HG03039 (cell line): ENCODE measurements around the gene AIFM1.

ENCODE experiments used
- ATAC-seq: cut with Tn5 transposase; IDR thresholded peaks from one replicate; pipeline ENCODE4 v1.9.1; 2021; ENCODE audit warnings: mild to moderate bottlenecking, moderate library complexity; ENCODE audit not compliant: unreplicated experiment

AIFM1 gene

GRCh38 chrX:130171446-130172126 is 5.9 kb upstream of the AIFM1 start, which contains the start of gene RAB33A:
Gene RAB33A, plus strand, starts transcription at chrX:130171962. Its CDS starts 101 bp downstream, at chrX:130172063.
- peak; percentile 2 for ATAC-seq

DNA sequence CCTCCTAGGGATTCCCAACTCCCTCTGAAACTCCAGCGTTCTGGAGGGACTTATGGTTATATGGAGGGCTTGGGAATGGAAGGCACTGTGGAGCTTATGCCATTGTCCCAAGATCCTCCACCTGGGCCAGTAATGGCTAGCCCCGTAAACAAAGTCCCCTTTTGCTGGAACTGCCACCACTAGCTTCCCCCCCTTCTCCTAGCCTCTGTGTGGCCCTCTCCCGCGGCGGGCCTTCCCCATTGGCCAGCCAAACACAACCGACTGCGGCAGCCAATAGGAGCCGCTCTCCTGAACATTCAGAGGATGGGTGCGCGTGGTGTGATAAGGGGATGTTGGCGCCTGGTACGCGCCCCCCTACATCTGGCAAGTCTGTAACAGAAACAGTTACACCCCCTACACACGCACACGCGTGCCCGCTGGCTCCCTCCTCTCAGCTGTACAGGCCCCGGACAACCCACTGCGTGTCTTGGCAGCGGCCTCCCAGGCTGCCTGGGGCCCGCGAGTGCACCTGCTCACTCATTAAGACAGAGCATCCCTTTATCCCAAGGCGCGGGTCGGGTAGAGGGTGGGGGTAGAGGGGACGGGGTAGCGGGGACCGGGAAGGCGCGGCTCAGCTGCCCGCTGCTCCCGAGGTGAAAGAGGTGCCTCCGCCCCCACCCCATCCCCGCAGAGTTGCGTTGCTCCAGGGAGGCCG is 5.3 kb upstream of the AIFM1 start:
- peak; percentile 72 for ATAC-seq

GRCh38 chrX:130167040-130167439 is 1.4 kb upstream of the AIFM1 start:
- no peak for ATAC-seq

DNA sequence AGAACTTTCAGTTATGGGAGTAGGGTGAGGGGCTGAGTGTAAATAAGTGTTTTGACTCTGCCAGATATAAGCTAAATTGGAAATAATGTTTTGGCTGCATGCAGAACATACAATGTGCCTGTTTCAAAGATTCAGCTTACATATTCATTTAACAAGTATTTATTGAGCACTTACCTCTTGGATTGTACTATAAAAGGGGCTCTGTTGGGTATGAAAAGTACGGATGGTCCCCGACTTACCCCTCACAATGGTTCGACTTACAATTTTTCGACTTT is 799 bp upstream of the AIFM1 start:
- no peak for ATAC-seq

- no peak for ATAC-seq
Observed at GRCh38 chrX:130165181-130165702, 399 bp downstream of the AIFM1 start.

DNA sequence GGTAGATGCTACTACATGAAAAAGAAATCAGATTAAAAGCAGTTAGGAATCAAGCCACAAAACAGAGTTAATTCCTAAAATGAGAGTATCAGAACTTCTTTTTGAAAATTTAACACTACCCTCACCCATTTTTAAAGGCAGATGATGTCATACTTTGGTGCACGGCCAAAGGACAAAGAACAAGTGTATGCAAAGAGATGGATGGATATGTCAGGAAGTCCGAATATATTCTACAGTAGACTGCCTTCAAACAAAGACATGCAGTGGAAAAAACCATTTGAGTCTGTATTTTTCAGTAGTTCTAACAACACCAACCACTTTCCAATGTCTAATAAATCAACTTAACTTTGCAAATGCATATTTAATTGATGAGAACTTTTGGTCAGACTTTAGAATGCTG is 2.2 kb downstream of the AIFM1 start:
- no peak for ATAC-seq

GRCh38 chrX:130162094-130162735 is 3.4 kb downstream of the AIFM1 start:
- ATAC-seq = no peak

DNA sequence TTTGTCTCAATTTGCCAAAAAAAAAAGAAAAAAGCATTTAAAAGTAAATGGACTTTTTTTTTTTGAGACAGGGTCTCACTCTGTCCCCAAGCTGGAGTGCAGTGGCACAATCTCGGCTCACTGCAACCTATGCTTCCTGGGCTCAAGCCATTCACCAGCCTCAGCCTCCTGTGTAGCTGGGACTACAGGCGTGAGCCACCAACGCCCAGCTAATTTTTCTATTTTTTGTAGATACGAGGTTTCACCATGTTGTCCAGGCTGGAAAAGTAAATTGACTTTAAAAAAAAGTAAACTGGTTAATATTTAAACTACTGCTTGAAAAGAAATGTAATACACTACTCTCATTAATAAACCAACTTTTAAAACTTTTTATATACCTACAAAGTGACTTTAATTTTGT is 5.9 kb downstream of the AIFM1 start:
- ATAC-seq = no peak

DNA sequence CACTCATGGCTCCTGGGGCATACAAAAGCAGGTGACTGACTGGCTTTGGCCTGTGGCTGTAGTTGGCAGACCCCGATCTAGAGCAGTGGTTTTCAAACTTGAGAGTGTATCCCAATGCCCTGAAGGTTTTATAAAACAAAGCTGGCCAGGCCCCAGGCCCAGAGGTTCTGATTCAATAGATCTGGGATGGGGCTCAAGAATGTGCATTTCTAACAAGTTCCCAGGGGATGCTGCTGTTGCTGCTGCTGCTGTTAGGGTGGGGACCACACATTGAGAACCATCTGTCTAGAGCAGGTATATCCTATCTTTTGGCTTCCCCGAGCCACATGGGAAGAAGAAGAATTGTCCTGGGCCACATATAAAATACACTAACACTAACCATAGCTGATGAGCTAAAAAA is 7.3 kb downstream of the AIFM1 start:
- ATAC-seq = no peak

DNA sequence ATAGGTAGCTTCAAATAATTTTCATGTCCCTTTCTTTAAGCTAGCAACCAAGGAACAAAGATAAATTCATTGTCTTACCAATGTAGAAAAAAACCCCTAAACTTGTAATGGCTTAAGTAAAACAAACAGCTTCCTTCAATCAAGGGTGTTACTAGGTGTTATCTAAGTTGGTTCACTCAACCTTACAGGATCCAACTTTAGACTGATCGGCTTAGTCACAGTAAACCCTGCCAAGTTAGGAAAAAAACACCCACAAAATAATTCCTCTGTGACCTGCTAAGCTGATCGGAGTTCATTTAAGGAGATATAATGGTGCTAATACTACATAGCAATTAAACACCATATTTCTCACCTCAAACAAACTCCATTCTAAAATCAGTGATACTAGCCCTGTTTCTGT is 10.1 kb downstream of the AIFM1 start:
- no peak for ATAC-seq

DNA sequence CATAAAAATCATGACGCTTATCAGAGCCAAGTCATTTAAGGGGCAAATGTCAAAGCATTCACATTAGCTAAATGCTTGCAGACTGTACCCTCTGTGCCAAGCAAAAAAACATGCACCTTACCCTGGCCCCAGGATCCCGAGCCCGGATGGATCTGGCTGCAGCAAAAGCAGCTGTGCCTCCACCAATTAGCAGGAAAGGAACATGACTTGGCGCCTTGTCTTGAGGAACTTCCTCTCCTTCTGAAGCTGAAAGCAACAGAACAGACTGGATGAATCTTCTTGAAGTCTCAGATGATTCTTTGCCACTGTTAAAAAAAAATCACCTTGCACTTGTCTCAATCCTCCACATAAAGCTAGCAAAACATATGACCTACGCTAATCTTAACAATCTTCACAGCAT is 18.0 kb downstream of the AIFM1 start:
- ATAC-seq = no peak

GRCh38 chrX:130145123-130145522 is 20.5 kb downstream of the AIFM1 start:
- no peak for ATAC-seq

DNA sequence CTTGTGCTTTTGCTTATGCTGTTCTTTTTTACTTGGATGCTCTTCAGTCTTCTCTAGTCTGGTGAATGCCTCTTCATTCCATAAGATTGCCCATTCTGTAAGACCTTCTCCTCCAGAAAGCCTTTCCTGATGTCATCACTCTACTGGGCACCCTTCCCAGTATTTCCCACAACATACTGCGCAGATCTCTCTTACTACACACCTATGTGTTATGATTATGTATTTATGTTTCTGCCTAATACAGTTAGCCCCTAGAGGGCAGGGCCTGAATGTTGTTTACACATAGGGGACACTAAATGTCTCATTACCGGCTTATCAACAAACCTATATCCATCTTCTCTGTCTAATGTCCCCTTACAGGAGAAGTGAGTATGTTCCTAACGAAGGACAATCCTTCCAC is 21.1 kb downstream of the AIFM1 start:
- no peak for ATAC-seq

DNA sequence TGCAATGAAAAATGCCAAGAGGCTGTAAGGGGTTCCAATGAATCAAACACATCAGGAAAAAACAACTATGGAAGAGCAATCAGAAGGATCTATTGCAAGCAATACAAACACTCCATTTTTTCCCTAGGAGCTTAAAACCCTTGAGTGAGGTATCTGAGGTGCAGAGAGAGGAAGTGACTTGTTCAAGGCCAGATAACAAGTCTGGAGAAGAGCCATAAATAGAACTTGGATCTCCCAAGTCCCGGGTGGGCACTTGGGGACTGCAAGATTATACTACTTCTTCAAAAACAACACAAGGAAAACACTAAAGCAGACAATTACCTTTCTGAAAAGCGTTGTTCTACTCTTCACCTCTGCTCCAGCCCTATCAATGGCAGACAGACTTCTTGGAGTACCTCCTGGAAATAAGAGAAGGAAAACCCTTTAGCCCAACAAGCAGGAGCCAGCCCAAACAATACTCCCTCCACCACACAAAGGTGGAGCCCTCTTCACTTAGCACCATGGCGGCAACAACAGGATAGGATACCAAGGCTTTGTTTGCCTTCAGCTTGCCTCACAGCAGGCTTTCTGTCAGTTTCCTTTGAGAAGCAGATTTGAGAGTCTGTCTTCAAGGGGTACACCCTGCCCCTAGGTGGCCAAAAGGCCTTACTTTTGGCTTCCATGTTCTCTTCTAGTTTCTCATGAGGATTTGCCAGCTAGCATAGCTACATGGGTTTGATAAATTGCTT is 26.0 kb downstream of the AIFM1 start:
- no peak for ATAC-seq

DNA sequence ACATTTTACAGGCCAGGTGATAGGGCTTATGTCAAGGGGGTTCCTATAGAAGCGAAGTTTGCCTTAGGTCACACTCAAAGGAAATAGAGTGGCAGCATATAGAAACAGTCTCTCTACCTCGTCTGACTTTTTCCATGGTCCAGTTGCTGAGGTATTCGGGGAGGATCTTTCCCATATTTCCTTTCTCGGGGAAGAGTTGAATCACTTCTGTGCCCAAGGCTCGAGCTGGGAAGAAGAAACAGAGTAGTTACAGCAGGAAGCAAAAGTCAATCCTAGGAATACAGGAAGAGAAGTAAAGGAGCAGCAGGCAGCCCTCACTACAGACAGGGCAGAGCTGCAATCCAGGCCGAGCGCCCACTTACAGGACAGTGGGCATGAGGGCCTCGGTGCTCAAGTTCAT is 28.7 kb downstream of the AIFM1 start:
- ATAC-seq = no peak

GRCh38 chrX:130136496-130136895 is 29.1 kb downstream of the AIFM1 start:
- ATAC-seq = no peak

GRCh38 chrX:130130990-130131389 is 34.7 kb downstream of the AIFM1 start:
- no peak for ATAC-seq

- ATAC-seq = no peak
Observed at GRCh38 chrX:130125091-130125874, 40.4 kb downstream of the AIFM1 start.

GRCh38 chrX:130124577-130124976 is 41.1 kb downstream of the AIFM1 start:
- no peak for ATAC-seq

GRCh38 chrX:130121505-130121800 is 44.2 kb downstream of the AIFM1 start:
- no peak for ATAC-seq
